OCI-LY1 (cell line): ENCODE measurements around the gene CACNA2D1.

ENCODE experiments used
- EZH2 ChIP-seq: fragments of 200-600 bp; sonication (generic), shearing (Covaris generic); IDR thresholded peaks from 2 replicates; pipeline ENCODE4 v1.8.0; 2017; ENCODE audit warnings: borderline replicate concordance, mixed run types, mild to moderate bottlenecking, antibody characterized with exemption, low read length, moderate library complexity, mixed read lengths
- TF ChIP-seq, protein P1 (sequence below): fragments of 200-600 bp; sonication (generic), shearing (Covaris generic); IDR thresholded peaks from 2 replicates; pipeline ENCODE4 v1.5.1; 2017; ENCODE audit warnings: mild to moderate bottlenecking, antibody characterized with exemption, low read length, moderate library complexity, mixed read lengths

DNA sequence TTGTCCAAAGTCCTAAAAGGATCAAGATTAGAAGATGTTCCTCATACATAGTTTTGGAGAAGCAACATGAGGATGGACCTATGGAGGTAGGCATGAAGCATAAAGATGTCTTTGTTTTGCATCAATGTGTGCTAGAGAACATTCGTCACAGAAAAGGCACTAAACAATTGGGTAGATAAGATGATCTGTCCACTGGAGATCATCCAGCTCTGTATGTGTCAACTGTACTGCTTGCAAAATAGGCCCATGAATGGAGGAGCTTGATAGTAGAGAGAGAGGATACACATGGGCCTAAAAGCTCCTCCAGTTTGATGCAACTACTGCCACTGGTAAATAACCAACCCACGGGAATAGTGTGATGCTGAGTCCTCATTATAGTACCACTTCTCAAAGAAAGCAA is 387.3 kb downstream of the CACNA2D1 start:
- TF ChIP-seq, protein P1, sequence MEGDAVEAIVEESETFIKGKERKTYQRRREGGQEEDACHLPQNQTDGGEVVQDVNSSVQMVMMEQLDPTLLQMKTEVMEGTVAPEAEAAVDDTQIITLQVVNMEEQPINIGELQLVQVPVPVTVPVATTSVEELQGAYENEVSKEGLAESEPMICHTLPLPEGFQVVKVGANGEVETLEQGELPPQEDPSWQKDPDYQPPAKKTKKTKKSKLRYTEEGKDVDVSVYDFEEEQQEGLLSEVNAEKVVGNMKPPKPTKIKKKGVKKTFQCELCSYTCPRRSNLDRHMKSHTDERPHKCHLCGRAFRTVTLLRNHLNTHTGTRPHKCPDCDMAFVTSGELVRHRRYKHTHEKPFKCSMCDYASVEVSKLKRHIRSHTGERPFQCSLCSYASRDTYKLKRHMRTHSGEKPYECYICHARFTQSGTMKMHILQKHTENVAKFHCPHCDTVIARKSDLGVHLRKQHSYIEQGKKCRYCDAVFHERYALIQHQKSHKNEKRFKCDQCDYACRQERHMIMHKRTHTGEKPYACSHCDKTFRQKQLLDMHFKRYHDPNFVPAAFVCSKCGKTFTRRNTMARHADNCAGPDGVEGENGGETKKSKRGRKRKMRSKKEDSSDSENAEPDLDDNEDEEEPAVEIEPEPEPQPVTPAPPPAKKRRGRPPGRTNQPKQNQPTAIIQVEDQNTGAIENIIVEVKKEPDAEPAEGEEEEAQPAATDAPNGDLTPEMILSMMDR: no peak
- no peak for TF ChIP-seq EZH2
